GM23248 (cell line): ENCODE measurements around the gene RCAN2. TPM values are rescaled to one million over a fixed set of nuclear protein-coding genes. Genes with fewer than 3 reads are reported as not detected.
A peak's percentile ranks its signal among the peaks of the same experiment; 100 is the strongest.

ENCODE experiments used
- DNase-seq: peaks from one replicate; pipeline ENCODE4 v3.0.0-alpha.2; 2015
- H2AFZ ChIP-seq: fragments of 200-600 bp; sonication (generic); 2 replicates; pipeline ENCODE4 v1.6.1; 2016; ENCODE audit warnings: antibody characterized with exemption
- H3F3A ChIP-seq: fragments of 200-600 bp; sonication (generic); 2 replicates; pipeline ENCODE4 v1.6.1; 2016; ENCODE audit warnings: mild to moderate bottlenecking, antibody characterized with exemption, mixed run types; ENCODE audit not compliant: insufficient read depth
- H3K27ac ChIP-seq: fragments of 200-600 bp; sonication (generic); 2 replicates; pipeline ENCODE4 v1.5.1; 2016; ENCODE audit warnings: mild to moderate bottlenecking
- H3K27me3 ChIP-seq: fragments of 200-600 bp; sonication (generic); replicated peaks from 2 replicates; pipeline ENCODE4 v1.6.1; 2016; ENCODE audit warnings: mild to moderate bottlenecking; ENCODE audit not compliant: insufficient read depth
- H3K36me3 ChIP-seq: fragments of 200-600 bp; sonication (generic); 2 replicates; pipeline ENCODE4 v1.6.1; 2016; ENCODE audit warnings: low read depth, mild to moderate bottlenecking
- H3K4me1 ChIP-seq: fragments of 200-600 bp; sonication (generic); 2 replicates; pipeline ENCODE4 v1.6.1; 2016; ENCODE audit warnings: mild to moderate bottlenecking; ENCODE audit not compliant: insufficient read depth
- H3K4me2 ChIP-seq: fragments of 200-600 bp; sonication (generic); one replicate; pipeline ENCODE4 v1.6.1; 2016; ENCODE audit warnings: mild to moderate bottlenecking; ENCODE audit not compliant: unreplicated experiment
- H3K4me3 ChIP-seq: fragments of 200-600 bp; sonication (generic); 2 replicates; pipeline ENCODE4 v1.5.1; 2016; ENCODE audit warnings: mild to moderate bottlenecking
- H3K79me2 ChIP-seq: fragments of 200-600 bp; sonication (generic); 2 replicates; pipeline ENCODE4 v1.6.1; 2016; ENCODE audit warnings: mild to moderate bottlenecking; ENCODE audit not compliant: insufficient read depth
- H3K9ac ChIP-seq: fragments of 200-600 bp; sonication (generic); 2 replicates; pipeline ENCODE4 v1.6.1; 2016; ENCODE audit warnings: mild to moderate bottlenecking
- H3K9me2 ChIP-seq: fragments of 200-600 bp; sonication (generic); 2 replicates; pipeline ENCODE4 v1.6.1; 2016; ENCODE audit warnings: mixed run types, mild to moderate bottlenecking, moderate library complexity; ENCODE audit not compliant: insufficient read depth
- H3K9me3 ChIP-seq: fragments of 200-600 bp; sonication (generic); one replicate; pipeline ENCODE4 v1.6.1; 2017; ENCODE audit warnings: low read depth
- H4K20me1 ChIP-seq: fragments of 200-600 bp; sonication (generic); 2 replicates; pipeline ENCODE4 v1.6.0; 2016; ENCODE audit not compliant: insufficient read depth
- EZH2 ChIP-seq: fragments of 200-600 bp; sonication (generic); IDR thresholded peaks from 2 replicates; pipeline ENCODE4 v1.6.1; 2018; ENCODE audit warnings: antibody characterized with exemption, mild to moderate bottlenecking; ENCODE audit not compliant: insufficient read depth, poor library complexity, severe bottlenecking
- EZH2phosphoT487 ChIP-seq: fragments of 200-600 bp; sonication (generic); IDR thresholded peaks from 2 replicates; pipeline ENCODE4 v1.6.1; 2018; ENCODE audit warnings: antibody characterized with exemption, moderate library complexity, mild to moderate bottlenecking, low read depth; ENCODE audit not compliant: insufficient read depth
- WGBS, 2 experiments: methylation state at CpG; one replicate each; pipeline ENCODE4 v1.1.6; 2015 to 2017; ENCODE audit warnings: low lambda C conversion rate in 2 of 2, low coverage in 1 of 2; ENCODE audit errors: missing lambda C conversion rate in 2 of 2; 5-methylcytosine and 5-hydroxymethylcytosine counted together
- in situ Hi-C: fragments of 300-500 bp; cut with MboI; formaldehyde crosslinking; loops from 2 replicates; pipeline ENCODE4 v1.15.0; 2020
- polyA plus RNA-seq: library from polyadenylated mRNA; unstranded; fragments of >200 nt; fragmentation: Nextera tagmentation; extraction: Ambion mirVana; gene quantifications from 2 replicates; pipeline ENCODE4 v1.2.1, GENCODE V29; 2016
- total RNA-seq: library from RNA; depleted of rRNA; stranded (reverse); fragments of >200 nt; shearing (Covaris generic); gene quantifications from 2 replicates; pipeline ENCODE4 v1.2.3, GENCODE V29; 2014

Gene RCAN2
- total and polyA plus RNA-seq, 2 experiments from 2014 or later = 6.5 to 8.8 TPM

DNA sequence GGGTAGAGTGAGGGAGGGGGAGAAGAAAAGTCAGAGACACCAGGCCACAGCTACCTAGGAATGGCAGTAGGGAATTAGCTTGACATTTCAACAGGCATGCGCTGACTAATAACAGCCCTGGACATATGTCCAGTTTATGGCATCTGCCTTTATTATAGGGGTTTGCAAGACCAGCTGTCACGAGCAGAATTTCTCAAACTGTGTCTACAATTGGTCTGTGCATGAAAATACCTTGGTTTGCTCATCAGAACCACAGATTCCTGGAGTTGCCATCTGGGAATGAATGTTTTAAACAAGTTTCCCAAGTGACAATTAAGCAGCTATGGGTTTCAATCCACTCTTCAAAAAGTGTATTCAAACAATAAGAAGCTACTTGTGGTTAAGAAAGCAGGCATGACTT, 210.1 kb downstream of the RCAN2 start:
- no peak overlapping the region for H3K9ac ChIP-seq
- H3K4me2 ChIP-seq = no peak overlapping the region
- H3F3A ChIP-seq = peaks cover 14% of the 10 kb centered on the region; the same call in 1 of the 2 replicates
- no peaks in the 10 kb centered on the region for H3K79me2 ChIP-seq
- peaks cover 15% of the 10 kb centered on the region for H3K4me1 ChIP-seq
- H3K27me3 ChIP-seq = no peaks in the 10 kb centered on the region
- H3K9me3 ChIP-seq = no peaks in the 10 kb centered on the region
- H3K4me3 ChIP-seq = no peak overlapping the region
- no peaks in the 10 kb centered on the region for H3K9me2 ChIP-seq
- H3K36me3 ChIP-seq = no peaks in the 10 kb centered on the region
- in situ Hi-C loops = no loop called here
- H2AFZ ChIP-seq = no peak overlapping the region
- H3K27ac ChIP-seq = no peak overlapping the region
- no peak for DNase-seq
- 89 to 91% methylated on average over 2 of the region's 2 CpGs for WGBS, 2 experiments
- H4K20me1 ChIP-seq = no peaks in the 10 kb centered on the region
- no peak for TF ChIP-seq EZH2
- no peak for TF ChIP-seq EZH2phosphoT487

DNA sequence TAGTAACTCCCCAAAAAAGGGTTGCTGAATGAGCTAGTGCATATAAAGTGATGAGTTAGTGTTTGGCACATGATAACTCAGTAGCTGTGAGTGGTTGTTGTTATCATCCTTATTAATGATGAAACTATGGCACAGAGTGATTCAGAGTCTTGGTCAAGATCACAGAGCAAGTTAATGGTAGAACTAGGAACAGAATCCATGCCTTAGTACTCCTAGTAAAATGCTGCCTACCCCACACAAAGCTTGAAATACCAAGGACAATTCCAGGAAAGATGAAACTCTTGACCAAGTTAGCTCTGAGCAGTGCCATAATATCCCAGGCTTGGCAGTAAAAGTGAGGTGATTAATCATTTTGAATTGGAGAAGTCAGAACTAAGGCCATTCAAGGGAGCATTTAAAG, 211.4 kb downstream of the RCAN2 start:
- H3K27me3 ChIP-seq = no peaks in the 10 kb centered on the region
- TF ChIP-seq EZH2 (no peak), EZH2phosphoT487 (no peak)
- H3K4me2 ChIP-seq = no peak overlapping the region
- H3K9me3 ChIP-seq = no peaks in the 10 kb centered on the region
- peaks cover 14% of the 10 kb centered on the region; the same call in 1 of the 2 replicates for H3F3A ChIP-seq
- H3K9me2 ChIP-seq = no peaks in the 10 kb centered on the region
- no peak overlapping the region for H3K27ac ChIP-seq
- no peak overlapping the region for H3K4me3 ChIP-seq
- H2AFZ ChIP-seq = no peak overlapping the region
- H3K79me2 ChIP-seq = no peaks in the 10 kb centered on the region
- no peaks in the 10 kb centered on the region for H3K36me3 ChIP-seq
- DNase-seq = peak; percentile 76
- peaks cover 15% of the 10 kb centered on the region for H3K4me1 ChIP-seq
- H4K20me1 ChIP-seq = no peaks in the 10 kb centered on the region
- no peak overlapping the region for H3K9ac ChIP-seq
- in situ Hi-C loops = no loop called here

- 75 to 84% methylated on average over 2 of the region's 2 CpGs for WGBS, 2 experiments
- in situ Hi-C loops = no loop called here
- no peaks in the 10 kb centered on the region for H3K9me2 ChIP-seq
Measured at GRCh38 chr6:46276576-46277142, 214.6 kb downstream of the RCAN2 start.

DNA sequence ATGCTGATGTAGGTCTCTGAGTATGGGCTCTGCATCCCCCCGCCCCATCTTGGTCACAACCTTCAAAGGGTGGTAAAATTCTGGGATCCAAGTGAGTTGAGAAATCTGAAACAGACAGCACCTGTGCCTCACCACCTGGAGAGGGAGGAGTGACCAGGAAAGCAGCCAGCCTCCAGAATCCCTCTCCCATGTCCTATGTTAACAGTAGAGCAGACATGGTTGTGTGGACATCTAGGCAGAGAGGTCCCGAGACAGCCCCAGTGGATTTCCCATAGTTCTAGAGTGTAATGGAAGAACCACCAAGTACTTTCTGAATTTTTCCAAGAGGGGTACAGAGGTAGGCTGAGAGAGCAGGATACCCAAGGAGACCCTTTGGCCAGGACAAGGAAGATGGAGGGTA, 216.7 kb downstream of the RCAN2 start:
- in situ Hi-C loops = no loop called here
- TF ChIP-seq EZH2phosphoT487 (no peak), EZH2 (no peak)
- 93 to 100% methylated on average over 2 of the region's 2 CpGs for WGBS, 2 experiments

More at GRCh38 chr6:46276576-46277142, 214.6 kb downstream of the RCAN2 start:
- H3K4me1 ChIP-seq = peaks cover 15% of the 10 kb centered on the region
- no peak overlapping the region for H3K4me2 ChIP-seq
- TF ChIP-seq EZH2 (no peak), EZH2phosphoT487 (no peak)
- H2AFZ ChIP-seq = no peak overlapping the region
- H3F3A ChIP-seq = peaks cover 14% of the 10 kb centered on the region; the same call in 1 of the 2 replicates
- H3K27ac ChIP-seq = no peak overlapping the region
- no peak overlapping the region for H3K9ac ChIP-seq
- H3K9me3 ChIP-seq = no peaks in the 10 kb centered on the region
- H3K27me3 ChIP-seq = no peaks in the 10 kb centered on the region
- H4K20me1 ChIP-seq = no peaks in the 10 kb centered on the region
- no peaks in the 10 kb centered on the region for H3K36me3 ChIP-seq
- H3K79me2 ChIP-seq = no peaks in the 10 kb centered on the region
- no peak overlapping the region for H3K4me3 ChIP-seq
- no peak for DNase-seq

More for the DNA sequence above, 216.7 kb downstream of the RCAN2 start:
- peaks cover 3% of the 10 kb centered on the region; the same call in 1 of the 2 replicates for H3F3A ChIP-seq
- peaks cover 4% of the 10 kb centered on the region; the same call in 1 of the 2 replicates for H3K4me1 ChIP-seq
- DNase-seq = no peak
- H3K79me2 ChIP-seq = no peaks in the 10 kb centered on the region
- no peak overlapping the region for H3K4me2 ChIP-seq
- H3K9ac ChIP-seq = no peak overlapping the region
- no peaks in the 10 kb centered on the region for H3K27me3 ChIP-seq
- H3K36me3 ChIP-seq = no peaks in the 10 kb centered on the region
- no peaks in the 10 kb centered on the region for H4K20me1 ChIP-seq
- no peaks in the 10 kb centered on the region for H3K9me2 ChIP-seq
- no peaks in the 10 kb centered on the region for H3K9me3 ChIP-seq
- H2AFZ ChIP-seq = no peak overlapping the region
- no peak overlapping the region for H3K27ac ChIP-seq
- no peak overlapping the region for H3K4me3 ChIP-seq
